Measurements from ENCODE around the gene PKHD1. TPM values are rescaled to one million over a fixed set of nuclear protein-coding genes. Genes with fewer than 3 reads are reported as not detected.

PKHD1 gene
- total and polyA plus RNA-seq, 2 of the 8 experiments (the other 6 are each of a cell fraction or from before 2014, with no cell fraction given) = 0.06 to 0.09 TPM

DNA sequence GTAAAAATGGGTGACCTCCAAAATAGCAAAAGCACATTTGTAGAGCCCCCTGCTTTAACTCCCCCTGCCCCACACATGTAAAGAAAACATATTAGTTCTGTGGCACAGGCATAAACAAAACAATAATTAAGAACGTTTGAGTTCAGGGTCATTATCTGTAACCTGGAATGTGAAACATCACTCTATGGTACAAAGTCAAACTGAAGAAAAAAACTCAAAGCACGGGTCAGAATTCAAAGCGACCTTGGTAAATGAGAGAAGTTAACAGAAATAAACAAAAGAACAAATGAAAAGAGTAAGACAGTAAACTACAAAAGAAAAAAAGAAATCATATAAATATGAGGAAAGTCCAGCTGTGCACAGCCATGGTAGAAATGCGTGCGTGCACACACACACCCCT, 67.5 kb downstream of the PKHD1 start:
- no peak for DNase-seq (ENCODE audit: low read depth in 1 of 2, low spot score in 2 of 2)
- CTCF ChIA-PET (ENCODE audit: partially characterized antibody) = interaction anchor here (0.5 to 4.4 kb wide), 23 partner anchors 9 to 1201 kb away, joined by 3 to 30 read pairs (median 4); partner anchors contain the start of gene TFAP2B
- no peak overlapping the region for H3K9ac ChIP-seq (replicated peaks in 1 of 4; ENCODE audit: extremely low read depth in 1 of 4, low read depth in 3 of 4, low read length in 3 of 4)
- no peak overlapping the region for H2BK20ac ChIP-seq (ENCODE audit: low read length)
- H4K8ac ChIP-seq (ENCODE audit: extremely low read depth, insufficient read depth, low read length) = no peak overlapping the region
- H3K9me3 ChIP-seq (ENCODE audit: insufficient read depth in 2 of 2, low read depth in 1 of 2, low read length in 1 of 2) = no peaks in the 10 kb centered on the region
- no peak overlapping the region for H3K4me2 ChIP-seq (ENCODE audit: insufficient read depth in 1 of 2, low read depth in 2 of 2, low read length in 2 of 2)
- H4K20me1 ChIP-seq (replicated peaks in 1 of 2; ENCODE audit: control insufficient read depth in 1 of 2, insufficient read depth in 2 of 2, low read length in 2 of 2) = no peaks in the 10 kb centered on the region
- H3K4me1 ChIP-seq (replicated peaks in 1 of 4; ENCODE audit: control insufficient read depth in 3 of 4, insufficient read depth in 4 of 4, low read length in 3 of 4) = peaks cover 0 to 6% (median 1%) of the 10 kb centered on the region in 4 experiments; a peak in 2 of 7 replicates
- no peaks in the 10 kb centered on the region for H3K23me2 ChIP-seq (ENCODE audit: low read depth, low read length)
- no peak overlapping the region for H3K14ac ChIP-seq (ENCODE audit: insufficient read length)
- POLR2A ChIA-PET (ENCODE audit: partially characterized antibody) = no interaction called here
- no peak overlapping the region for H3K4ac ChIP-seq (replicated peaks; ENCODE audit: insufficient read length, low read depth, low read length)
- H3K27ac ChIP-seq (ENCODE audit: low read depth, low read length) = no peak overlapping the region
- H2BK15ac ChIP-seq (ENCODE audit: low read length) = no peak overlapping the region
- FAIRE-seq = no peak
- H3K36me3 ChIP-seq (ENCODE audit: control insufficient read depth in 2 of 4, insufficient read depth in 4 of 4, low read length in 3 of 4) = no peaks in the 10 kb centered on the region
- H3K79me2 ChIP-seq (ENCODE audit: control insufficient read depth in 1 of 2, insufficient read depth in 2 of 2, low read length in 2 of 2) = no peaks in the 10 kb centered on the region
- H2AFZ ChIP-seq (ENCODE audit: low read length) = no peak overlapping the region
- TF ChIP-seq SAP30 (IDR thresholded peaks at IDR 0.05; ENCODE audit: insufficient read depth, insufficient replicate concordance, low read length) (no peak), SUZ12 (IDR thresholded peaks at IDR 0.05; ENCODE audit: low read length) (no peak), GABPA (IDR thresholded peaks at IDR 0.05; ENCODE audit: borderline replicate concordance, insufficient read depth, low read length) (no peak), RFX5 (IDR thresholded peaks at IDR 0.05; ENCODE audit: borderline replicate concordance, low read depth, low read length) (no peak), CBX8 (IDR thresholded peaks at IDR 0.05; ENCODE audit: borderline replicate concordance, low read depth, low read length) (no peak), CREB1 (IDR thresholded peaks at IDR 0.05) (no peak), SIX5 (IDR thresholded peaks at IDR 0.05; ENCODE audit: low read depth, low read length) (no peak), RNF2 (IDR thresholded peaks at IDR 0.05; ENCODE audit: borderline replicate concordance, low read depth, low read length, missing control alignments, poor library complexity, severe bottlenecking) (no peak), SP4 (IDR thresholded peaks at IDR 0.05; ENCODE audit: low read length) (no peak), EZH2 (IDR thresholded peaks at IDR 0.05; ENCODE audit: low read depth, low read length, severe bottlenecking) (no peak), SRF (IDR thresholded peaks at IDR 0.05; ENCODE audit: low read depth, low read length) (no peak), CBX5 (IDR thresholded peaks at IDR 0.05; ENCODE audit: low read depth, low read length) (no peak)
- TF ChIP-seq, protein P1, sequence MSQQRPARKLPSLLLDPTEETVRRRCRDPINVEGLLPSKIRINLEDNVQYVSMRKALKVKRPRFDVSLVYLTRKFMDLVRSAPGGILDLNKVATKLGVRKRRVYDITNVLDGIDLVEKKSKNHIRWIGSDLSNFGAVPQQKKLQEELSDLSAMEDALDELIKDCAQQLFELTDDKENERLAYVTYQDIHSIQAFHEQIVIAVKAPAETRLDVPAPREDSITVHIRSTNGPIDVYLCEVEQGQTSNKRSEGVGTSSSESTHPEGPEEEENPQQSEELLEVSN (IDR thresholded peaks at IDR 0.05) = no peak
- no peak overlapping the region for H2BK120ac ChIP-seq (replicated peaks; ENCODE audit: low read depth, low read length)
- no peak overlapping the region for H4K5ac ChIP-seq (ENCODE audit: insufficient read length, low read depth, low read length)
- H3K79me1 ChIP-seq (ENCODE audit: low read depth, low read length) = no peaks in the 10 kb centered on the region
- H3K18ac ChIP-seq (ENCODE audit: extremely low read depth, low read length) = no peak overlapping the region
- H4K91ac ChIP-seq (replicated peaks; ENCODE audit: insufficient read length, low read length) = no peak overlapping the region
- WGBS, 2 experiments (ENCODE audit: extremely low coverage in 1 of 2, insufficient coverage in 1 of 2, insufficient read length in 1 of 2, insufficient replicate concordance in 2 of 2, low coverage in 1 of 2, low lambda C conversion rate in 2 of 2, missing lambda C conversion rate in 1 of 2) = 90% methylated on average over 5 of the region's 5 CpGs; no CpG with 5 or more reads in 1 of the 2 experiments
- H3K23ac ChIP-seq (ENCODE audit: insufficient read length) = no peak overlapping the region
- H2BK5ac ChIP-seq (ENCODE audit: low read depth, low read length) = no peak overlapping the region
- H2AK5ac ChIP-seq (ENCODE audit: low read depth, low read length) = no peak overlapping the region
- H3K56ac ChIP-seq (replicated peaks; ENCODE audit: insufficient read length, low read depth, low read length) = no peak overlapping the region
- no peak overlapping the region for H3K4me3 ChIP-seq (ENCODE audit: extremely low read depth in 1 of 4, insufficient read depth in 2 of 4, low read depth in 3 of 4, low read length in 4 of 4)
- no peaks in the 10 kb centered on the region for H3K27me3 ChIP-seq (replicated peaks in 1 of 4; ENCODE audit: control insufficient read depth in 3 of 4, extremely low read depth in 1 of 4, insufficient read depth in 3 of 4, low read length in 3 of 4)
- H2BK12ac ChIP-seq (ENCODE audit: low read depth, low read length) = no peak overlapping the region; the same call in 1 of the 2 replicates

All from H1 (cell line).